D721Med (cell line): ENCODE results near the gene CALR.

Source experiments
- DNase-seq: peaks from one replicate; pipeline ENCODE4 v3.0.0; 2011; ENCODE audit warnings: low spot score; ENCODE audit not compliant: insufficient read length
- FAIRE-seq: peaks from 2 replicates; lab custom pipeline; 2011; peaks lifted over from hg19 to GRCh38; lab: Jason Lieb, UNC
- TF ChIP-seq, protein P1 (sequence below): IDR thresholded peaks from 2 replicates; pipeline ENCODE4 v1.5.1; 2012; ENCODE audit warnings: mild to moderate bottlenecking, control low read depth; ENCODE audit not compliant: insufficient read depth; ENCODE audit errors: missing control alignments

CALR gene

DNA sequence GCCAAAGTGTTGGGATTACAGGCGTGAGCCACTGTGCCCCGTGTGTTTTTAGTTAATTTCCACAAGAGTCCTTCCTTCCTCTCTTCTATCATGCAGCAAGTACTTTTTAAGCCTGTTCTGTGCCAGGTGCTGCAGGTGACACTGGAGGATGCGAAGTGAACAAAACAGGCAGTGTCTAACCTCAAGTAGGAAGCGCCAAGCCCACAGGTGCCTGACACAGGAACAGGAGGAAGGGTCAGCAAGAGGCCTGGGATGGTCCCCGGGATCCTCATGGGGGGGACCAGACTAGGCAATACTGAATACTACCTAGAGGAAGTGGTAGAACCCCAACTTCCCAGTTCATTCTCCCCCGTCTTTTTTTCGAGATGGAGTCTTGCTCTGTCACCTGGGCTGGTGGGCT is 1.8 kb upstream of the CALR start:
- DNase-seq (no peak), FAIRE-seq (no peak)
- TF ChIP-seq, protein P1, sequence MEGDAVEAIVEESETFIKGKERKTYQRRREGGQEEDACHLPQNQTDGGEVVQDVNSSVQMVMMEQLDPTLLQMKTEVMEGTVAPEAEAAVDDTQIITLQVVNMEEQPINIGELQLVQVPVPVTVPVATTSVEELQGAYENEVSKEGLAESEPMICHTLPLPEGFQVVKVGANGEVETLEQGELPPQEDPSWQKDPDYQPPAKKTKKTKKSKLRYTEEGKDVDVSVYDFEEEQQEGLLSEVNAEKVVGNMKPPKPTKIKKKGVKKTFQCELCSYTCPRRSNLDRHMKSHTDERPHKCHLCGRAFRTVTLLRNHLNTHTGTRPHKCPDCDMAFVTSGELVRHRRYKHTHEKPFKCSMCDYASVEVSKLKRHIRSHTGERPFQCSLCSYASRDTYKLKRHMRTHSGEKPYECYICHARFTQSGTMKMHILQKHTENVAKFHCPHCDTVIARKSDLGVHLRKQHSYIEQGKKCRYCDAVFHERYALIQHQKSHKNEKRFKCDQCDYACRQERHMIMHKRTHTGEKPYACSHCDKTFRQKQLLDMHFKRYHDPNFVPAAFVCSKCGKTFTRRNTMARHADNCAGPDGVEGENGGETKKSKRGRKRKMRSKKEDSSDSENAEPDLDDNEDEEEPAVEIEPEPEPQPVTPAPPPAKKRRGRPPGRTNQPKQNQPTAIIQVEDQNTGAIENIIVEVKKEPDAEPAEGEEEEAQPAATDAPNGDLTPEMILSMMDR: no peak

DNA sequence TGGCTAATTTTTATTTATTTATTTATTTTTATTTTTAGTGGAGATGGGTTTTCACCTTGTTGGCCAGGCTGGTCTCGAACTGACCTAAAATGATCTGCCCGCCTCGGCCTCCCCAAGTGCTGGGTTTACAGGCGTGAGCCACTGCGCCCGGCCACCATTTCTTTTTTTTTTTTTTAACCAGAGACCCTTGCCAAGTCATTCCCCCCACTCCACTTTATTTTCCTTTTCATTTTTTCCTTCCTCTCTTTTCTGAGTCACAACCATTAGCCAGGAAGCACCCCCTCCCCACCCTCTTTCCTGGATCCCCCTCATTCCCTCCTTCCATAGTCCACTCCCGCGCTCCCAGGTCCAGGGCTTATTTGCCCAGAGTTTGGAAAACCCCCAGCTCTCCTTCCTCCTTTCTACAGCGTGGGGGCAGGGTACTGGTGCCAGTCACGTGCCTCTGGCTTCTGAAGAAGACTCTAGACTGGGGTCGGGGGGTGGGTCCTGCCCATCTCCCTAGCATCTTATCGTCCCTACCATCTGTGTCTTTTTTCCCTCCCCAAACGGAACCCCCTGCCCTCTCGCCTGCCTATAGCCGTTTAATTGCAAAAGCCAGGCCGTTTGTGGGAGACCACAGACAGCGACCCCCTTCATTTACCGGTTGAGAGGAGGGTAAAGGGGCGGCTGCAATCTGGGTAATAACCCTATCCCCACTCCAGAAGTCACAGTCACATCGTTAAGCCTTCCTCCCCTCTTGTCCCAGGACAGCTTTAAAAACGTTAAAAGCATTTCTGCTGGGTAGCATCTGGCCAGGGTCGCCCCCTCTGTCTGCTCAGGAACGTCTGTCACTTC is 1.1 kb upstream of the CALR start:
- TF ChIP-seq, protein P1: no peak
- FAIRE-seq (no peak), DNase-seq (no peak)

DNA sequence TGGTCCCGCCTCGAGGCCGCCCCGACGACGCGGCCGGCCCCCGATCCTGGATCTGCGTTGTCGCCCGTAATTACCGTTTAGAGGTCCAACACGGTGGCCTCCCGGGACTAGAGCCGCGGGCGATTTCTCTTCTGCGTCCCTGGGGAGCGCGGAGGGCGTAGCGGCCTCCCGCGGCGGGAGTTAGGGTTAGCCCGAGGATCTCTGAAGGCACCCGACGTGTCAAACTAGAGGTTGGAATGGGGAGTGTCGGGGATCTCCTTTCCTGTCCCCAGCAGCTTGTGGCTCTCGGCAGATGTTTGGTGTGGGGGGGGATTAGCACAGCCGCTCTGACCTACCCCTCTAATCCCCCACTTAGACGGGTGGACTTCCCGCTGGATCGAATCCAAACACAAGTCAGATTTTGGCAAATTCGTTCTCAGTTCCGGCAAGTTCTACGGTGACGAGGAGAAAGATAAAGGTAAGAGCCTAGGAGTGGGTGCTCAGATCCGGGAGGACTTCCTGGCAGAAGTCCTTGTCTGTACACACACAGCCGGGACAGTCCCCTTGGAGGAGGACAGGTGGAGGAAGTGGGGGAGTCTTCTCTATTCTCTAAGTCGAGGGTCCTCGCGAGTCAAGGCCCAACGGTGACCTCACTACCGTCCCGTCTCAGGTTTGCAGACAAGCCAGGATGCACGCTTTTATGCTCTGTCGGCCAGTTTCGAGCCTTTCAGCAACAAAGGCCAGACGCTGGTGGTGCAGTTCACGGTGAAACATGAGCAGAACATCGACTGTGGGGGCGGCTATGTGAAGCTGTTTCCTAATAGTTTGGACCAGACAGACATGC is 581 bp downstream of the CALR start:
- DNase-seq: no peak
- TF ChIP-seq, protein P1: no peak
- no peak for FAIRE-seq

DNA sequence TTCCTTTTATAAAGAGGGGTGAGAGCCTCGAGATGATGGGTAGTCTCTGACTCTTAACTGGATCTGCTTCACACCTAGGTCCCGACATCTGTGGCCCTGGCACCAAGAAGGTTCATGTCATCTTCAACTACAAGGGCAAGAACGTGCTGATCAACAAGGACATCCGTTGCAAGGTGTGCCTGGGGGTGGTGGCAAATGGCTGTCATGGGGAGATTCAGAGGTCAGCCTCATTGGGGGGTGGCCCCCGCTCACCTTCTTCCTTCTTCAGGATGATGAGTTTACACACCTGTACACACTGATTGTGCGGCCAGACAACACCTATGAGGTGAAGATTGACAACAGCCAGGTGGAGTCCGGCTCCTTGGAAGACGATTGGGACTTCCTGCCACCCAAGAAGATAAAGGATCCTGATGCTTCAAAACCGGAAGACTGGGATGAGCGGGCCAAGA is 1.6 kb downstream of the CALR start:
- no peak for DNase-seq
- TF ChIP-seq, protein P1: no peak
- FAIRE-seq: no peak

DNA sequence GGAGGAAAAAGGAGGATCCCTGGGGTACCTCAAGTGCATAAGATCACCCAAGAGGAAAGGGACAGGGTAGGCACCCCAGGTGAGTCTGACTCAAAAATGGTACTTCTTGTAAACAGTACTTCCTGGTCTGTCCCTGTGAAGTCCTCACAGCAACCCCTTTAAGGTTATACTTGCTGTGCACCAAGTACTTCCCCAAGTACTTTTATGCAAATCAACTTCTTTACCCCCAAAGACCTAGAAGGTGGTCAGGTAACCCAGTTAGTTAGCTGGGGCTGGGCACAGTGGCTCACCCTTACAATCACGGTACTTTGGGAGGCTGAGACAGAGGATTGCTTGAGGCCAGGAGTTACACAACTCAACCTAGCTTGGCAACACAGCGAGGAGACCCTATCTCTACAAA is 2.5 kb downstream of the CALR start:
- FAIRE-seq (no peak), DNase-seq (no peak)
- TF ChIP-seq, protein P1: no peak

DNA sequence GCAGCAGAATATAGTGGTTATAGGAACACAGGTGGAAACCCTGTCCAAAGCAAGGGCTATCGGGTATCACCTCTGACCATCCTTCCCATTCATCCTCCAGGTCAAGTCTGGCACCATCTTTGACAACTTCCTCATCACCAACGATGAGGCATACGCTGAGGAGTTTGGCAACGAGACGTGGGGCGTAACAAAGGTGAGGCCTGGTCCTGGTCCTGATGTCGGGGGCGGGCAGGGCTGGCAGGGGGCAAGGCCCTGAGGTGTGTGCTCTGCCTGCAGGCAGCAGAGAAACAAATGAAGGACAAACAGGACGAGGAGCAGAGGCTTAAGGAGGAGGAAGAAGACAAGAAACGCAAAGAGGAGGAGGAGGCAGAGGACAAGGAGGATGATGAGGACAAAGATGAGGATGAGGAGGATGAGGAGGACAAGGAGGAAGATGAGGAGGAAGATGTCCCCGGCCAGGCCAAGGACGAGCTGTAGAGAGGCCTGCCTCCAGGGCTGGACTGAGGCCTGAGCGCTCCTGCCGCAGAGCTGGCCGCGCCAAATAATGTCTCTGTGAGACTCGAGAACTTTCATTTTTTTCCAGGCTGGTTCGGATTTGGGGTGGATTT is 5.1 kb downstream of the CALR start:
- DNase-seq: no peak
- TF ChIP-seq, protein P1: no peak
- FAIRE-seq: no peak
